ENCODE data around the gene CAMKV.

DNA sequence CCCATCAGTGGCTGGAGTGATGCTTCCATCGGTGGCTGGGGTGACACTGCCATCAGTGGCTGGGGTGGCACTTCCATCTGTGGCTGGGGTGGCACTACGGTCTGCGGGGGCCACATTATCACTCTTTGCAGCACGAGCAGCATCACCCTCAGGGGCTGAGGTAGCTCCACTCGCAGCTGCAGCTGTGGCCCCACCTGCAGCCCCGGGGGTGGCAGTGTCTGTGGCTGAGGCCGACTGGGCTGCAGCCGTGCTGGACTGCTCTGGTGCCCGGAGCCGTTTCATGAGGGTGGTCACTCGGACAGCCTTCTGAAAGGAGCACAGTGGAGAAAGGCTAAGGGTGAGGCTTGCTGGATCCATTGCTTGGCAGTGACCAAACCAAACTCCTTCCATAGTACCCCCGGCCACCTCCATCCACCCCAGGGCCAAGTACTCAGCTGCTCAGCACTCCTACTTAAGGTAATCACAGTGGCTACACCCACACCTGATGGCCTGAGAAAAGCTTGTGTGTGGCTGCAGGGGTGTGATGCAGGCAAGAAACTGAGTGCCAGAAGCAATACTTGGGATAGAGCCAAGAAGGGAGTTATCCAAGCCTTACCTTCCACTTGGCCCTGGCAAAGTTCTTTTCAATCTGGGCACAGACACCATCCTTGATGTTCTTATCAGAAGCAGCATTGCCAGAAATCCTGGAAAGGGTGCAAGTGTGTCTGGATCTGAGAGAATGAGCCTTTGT lies 10.0 kb downstream of the CAMKV start:
- TF ChIP-seq, protein P1, sequence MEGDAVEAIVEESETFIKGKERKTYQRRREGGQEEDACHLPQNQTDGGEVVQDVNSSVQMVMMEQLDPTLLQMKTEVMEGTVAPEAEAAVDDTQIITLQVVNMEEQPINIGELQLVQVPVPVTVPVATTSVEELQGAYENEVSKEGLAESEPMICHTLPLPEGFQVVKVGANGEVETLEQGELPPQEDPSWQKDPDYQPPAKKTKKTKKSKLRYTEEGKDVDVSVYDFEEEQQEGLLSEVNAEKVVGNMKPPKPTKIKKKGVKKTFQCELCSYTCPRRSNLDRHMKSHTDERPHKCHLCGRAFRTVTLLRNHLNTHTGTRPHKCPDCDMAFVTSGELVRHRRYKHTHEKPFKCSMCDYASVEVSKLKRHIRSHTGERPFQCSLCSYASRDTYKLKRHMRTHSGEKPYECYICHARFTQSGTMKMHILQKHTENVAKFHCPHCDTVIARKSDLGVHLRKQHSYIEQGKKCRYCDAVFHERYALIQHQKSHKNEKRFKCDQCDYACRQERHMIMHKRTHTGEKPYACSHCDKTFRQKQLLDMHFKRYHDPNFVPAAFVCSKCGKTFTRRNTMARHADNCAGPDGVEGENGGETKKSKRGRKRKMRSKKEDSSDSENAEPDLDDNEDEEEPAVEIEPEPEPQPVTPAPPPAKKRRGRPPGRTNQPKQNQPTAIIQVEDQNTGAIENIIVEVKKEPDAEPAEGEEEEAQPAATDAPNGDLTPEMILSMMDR (IDR thresholded peaks at IDR 0.05): no peak
- TF ChIP-seq POLR2AphosphoS5 (IDR thresholded peaks at IDR 0.05; ENCODE audit: low read depth, low read length) (no peak), GATA2 (CRISPR knock-in tag; IDR thresholded peaks at IDR 0.05) (no peak), CHD2 (IDR thresholded peaks at IDR 0.05; ENCODE audit: low read length, partially characterized antibody) (no peak), RFX5 (IDR thresholded peaks at IDR 0.05; ENCODE audit: low read length) (no peak), RAD21 (IDR thresholded peaks at IDR 0.05; ENCODE audit: low read length) (no peak), SIN3A (IDR thresholded peaks at IDR 0.05; ENCODE audit: borderline replicate concordance, low read depth, low read length) (no peak), YY1 (IDR thresholded peaks at IDR 0.05; ENCODE audit: low read depth) (no peak), FOXM1 (IDR thresholded peaks at IDR 0.05; ENCODE audit: low read depth) (no peak), TCF12 (IDR thresholded peaks at IDR 0.05) (no peak)
- TF ChIP-seq, protein P2, sequence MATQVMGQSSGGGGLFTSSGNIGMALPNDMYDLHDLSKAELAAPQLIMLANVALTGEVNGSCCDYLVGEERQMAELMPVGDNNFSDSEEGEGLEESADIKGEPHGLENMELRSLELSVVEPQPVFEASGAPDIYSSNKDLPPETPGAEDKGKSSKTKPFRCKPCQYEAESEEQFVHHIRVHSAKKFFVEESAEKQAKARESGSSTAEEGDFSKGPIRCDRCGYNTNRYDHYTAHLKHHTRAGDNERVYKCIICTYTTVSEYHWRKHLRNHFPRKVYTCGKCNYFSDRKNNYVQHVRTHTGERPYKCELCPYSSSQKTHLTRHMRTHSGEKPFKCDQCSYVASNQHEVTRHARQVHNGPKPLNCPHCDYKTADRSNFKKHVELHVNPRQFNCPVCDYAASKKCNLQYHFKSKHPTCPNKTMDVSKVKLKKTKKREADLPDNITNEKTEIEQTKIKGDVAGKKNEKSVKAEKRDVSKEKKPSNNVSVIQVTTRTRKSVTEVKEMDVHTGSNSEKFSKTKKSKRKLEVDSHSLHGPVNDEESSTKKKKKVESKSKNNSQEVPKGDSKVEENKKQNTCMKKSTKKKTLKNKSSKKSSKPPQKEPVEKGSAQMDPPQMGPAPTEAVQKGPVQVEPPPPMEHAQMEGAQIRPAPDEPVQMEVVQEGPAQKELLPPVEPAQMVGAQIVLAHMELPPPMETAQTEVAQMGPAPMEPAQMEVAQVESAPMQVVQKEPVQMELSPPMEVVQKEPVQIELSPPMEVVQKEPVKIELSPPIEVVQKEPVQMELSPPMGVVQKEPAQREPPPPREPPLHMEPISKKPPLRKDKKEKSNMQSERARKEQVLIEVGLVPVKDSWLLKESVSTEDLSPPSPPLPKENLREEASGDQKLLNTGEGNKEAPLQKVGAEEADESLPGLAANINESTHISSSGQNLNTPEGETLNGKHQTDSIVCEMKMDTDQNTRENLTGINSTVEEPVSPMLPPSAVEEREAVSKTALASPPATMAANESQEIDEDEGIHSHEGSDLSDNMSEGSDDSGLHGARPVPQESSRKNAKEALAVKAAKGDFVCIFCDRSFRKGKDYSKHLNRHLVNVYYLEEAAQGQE (IDR thresholded peaks at IDR 0.05; ENCODE audit: low read depth, low read length): no peak
- TF ChIP-seq, protein P3, sequence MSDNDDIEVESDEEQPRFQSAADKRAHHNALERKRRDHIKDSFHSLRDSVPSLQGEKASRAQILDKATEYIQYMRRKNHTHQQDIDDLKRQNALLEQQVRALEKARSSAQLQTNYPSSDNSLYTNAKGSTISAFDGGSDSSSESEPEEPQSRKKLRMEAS (IDR thresholded peaks at IDR 0.05; ENCODE audit: low read depth): no peak
- TF ChIP-seq, protein P4, sequence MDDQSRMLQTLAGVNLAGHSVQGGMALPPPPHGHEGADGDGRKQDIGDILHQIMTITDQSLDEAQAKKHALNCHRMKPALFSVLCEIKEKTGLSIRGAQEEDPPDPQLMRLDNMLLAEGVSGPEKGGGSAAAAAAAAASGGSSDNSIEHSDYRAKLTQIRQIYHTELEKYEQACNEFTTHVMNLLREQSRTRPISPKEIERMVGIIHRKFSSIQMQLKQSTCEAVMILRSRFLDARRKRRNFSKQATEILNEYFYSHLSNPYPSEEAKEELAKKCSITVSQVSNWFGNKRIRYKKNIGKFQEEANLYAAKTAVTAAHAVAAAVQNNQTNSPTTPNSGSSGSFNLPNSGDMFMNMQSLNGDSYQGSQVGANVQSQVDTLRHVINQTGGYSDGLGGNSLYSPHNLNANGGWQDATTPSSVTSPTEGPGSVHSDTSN (IDR thresholded peaks at IDR 0.05): no peak
